Measurements from ENCODE around the gene NUDT19. TPM values are rescaled to one million over a fixed set of nuclear protein-coding genes. Genes with fewer than 3 reads are reported as not detected.
"Not testable (repeated sequence)": the region's sequence is repeated elsewhere in the genome, so short reads cannot be mapped to it uniquely, and the experiment has no call there.

The NUDT19 gene
- total and polyA plus RNA-seq, 4 donors = 4.6 to 9.2 (median 6.6) TPM

GRCh38 chr19:32711747-32712146 is 20.1 kb downstream of the NUDT19 start:
- no peaks in the 10 kb centered on the region for H3K27me3 ChIP-seq (ENCODE audit: control insufficient read depth in 4 of 4, insufficient read depth in 4 of 4, low read length in 3 of 4)
- 94% methylated on average over 6 of the region's 6 CpGs for WGBS
- H3K9ac ChIP-seq (ENCODE audit: low read depth in 1 of 2, low read length in 2 of 2) = no peak overlapping the region
- no peak for DNase-seq (ENCODE audit: low spot score)
- no peak overlapping the region for H3K27ac ChIP-seq (ENCODE audit: low read depth in 1 of 2, low read length in 2 of 2)
- no peak overlapping the region for H3K4me3 ChIP-seq (ENCODE audit: low read depth in 1 of 3, low read length in 3 of 3)
- H3K36me3 ChIP-seq (ENCODE audit: control insufficient read depth in 4 of 4, insufficient read depth in 3 of 4, low read depth in 1 of 4, low read length in 3 of 4) = peaks cover 0 to 10% (median 4%) of the 10 kb centered on the region in 4 donors
- H3K4me1 ChIP-seq (ENCODE audit: control insufficient read depth in 4 of 4, insufficient read depth in 4 of 4, low read length in 3 of 4) = no peaks in the 10 kb centered on the region
- TF ChIP-seq TAF1 (conservative IDR thresholded peaks at IDR 0.05) (no peak), GABPA (IDR thresholded peaks at IDR 0.05 in 1 of 2, conservative IDR thresholded peaks at IDR 0.05 in 1 of 2) (no peak), MAX (IDR thresholded peaks at IDR 0.05) (no peak), HNF4G (IDR thresholded peaks at IDR 0.05) (no peak), SP1 (IDR thresholded peaks at IDR 0.05) (no peak), ZBTB33 (IDR thresholded peaks at IDR 0.05) (no peak), HNF4A (conservative IDR thresholded peaks at IDR 0.05) (no peak), REST (IDR thresholded peaks at IDR 0.05) (no peak)
- TF ChIP-seq, protein P1, sequence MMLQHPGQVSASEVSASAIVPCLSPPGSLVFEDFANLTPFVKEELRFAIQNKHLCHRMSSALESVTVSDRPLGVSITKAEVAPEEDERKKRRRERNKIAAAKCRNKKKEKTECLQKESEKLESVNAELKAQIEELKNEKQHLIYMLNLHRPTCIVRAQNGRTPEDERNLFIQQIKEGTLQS (IDR thresholded peaks at IDR 0.05) = no peak
- H3K9me3 ChIP-seq (ENCODE audit: control insufficient read depth in 4 of 4, low read length in 3 of 4) = no peaks in the 10 kb centered on the region

DNA sequence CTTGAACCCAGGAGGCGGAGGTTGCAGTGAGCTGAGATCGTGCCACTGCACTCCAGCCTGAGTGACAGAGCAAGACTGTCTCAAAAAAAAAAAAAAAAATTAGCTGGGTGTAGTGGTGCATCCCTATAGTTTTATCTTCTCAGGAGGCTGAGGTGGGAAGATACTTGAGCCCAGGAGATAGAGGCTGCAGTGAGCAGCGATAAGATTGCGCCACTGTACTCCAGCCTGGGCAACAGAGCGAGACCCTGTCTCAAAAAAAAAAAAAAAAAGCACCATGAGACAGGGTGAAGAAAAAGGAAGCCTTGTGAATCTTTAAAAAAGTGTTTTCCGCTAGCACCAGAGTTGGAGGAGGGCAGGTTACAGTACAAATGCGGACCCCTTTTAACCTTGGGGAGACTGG is 24.6 kb downstream of the NUDT19 start:
- WGBS = 97% methylated on average over 7 of the region's 7 CpGs
- DNase-seq (ENCODE audit: low spot score); H3K36me3 ChIP-seq (ENCODE audit: control insufficient read depth in 4 of 4, insufficient read depth in 3 of 4, low read depth in 1 of 4, low read length in 3 of 4); H3K4me3 ChIP-seq (ENCODE audit: low read depth in 1 of 3, low read length in 3 of 3); H3K9me3 ChIP-seq (ENCODE audit: control insufficient read depth in 4 of 4, low read length in 3 of 4); H3K9ac ChIP-seq (ENCODE audit: low read depth in 1 of 2, low read length in 2 of 2); H3K4me1 ChIP-seq (ENCODE audit: control insufficient read depth in 4 of 4, insufficient read depth in 4 of 4, low read length in 3 of 4); H3K27ac ChIP-seq (ENCODE audit: low read depth in 1 of 2, low read length in 2 of 2); H3K27me3 ChIP-seq (ENCODE audit: control insufficient read depth in 4 of 4, insufficient read depth in 4 of 4, low read length in 3 of 4): not testable (repeated sequence)

DNA sequence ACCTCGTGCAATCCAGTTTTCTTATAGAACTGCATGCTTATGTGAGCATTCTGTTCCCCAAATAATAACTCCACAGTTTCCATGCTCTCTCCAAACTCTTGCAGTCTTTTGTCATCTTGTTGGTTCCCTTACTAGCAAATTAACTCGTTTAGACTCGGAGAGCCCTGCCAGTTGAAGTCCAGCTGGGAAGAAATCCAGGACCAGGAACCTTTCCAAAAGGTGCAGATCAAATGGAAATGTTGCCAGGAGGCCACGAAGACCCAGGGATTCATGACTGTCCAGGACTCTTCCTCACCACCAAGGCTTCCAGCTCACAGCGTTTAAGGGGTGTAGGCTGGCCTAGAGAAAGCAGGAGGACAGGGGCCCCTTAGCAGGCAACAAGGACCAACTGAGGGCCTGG is 25.9 kb downstream of the NUDT19 start:
- Histone ChIP-seq H3K36me3 (ENCODE audit: control insufficient read depth in 4 of 4, insufficient read depth in 3 of 4, low read depth in 1 of 4, low read length in 3 of 4) (peaks cover 0 to 4% (median under 1%) of the 10 kb centered on the region in 4 donors), H3K27ac (ENCODE audit: low read depth in 1 of 2, low read length in 2 of 2) (no peak overlapping the region), H3K4me1 (ENCODE audit: control insufficient read depth in 4 of 4, insufficient read depth in 4 of 4, low read length in 3 of 4) (no peaks in the 10 kb centered on the region), H3K9me3 (ENCODE audit: control insufficient read depth in 4 of 4, low read length in 3 of 4) (no peaks in the 10 kb centered on the region), H3K9ac (ENCODE audit: low read depth in 1 of 2, low read length in 2 of 2) (no peak overlapping the region), H3K4me3 (ENCODE audit: low read depth in 1 of 3, low read length in 3 of 3) (no peak overlapping the region), H3K27me3 (ENCODE audit: control insufficient read depth in 4 of 4, insufficient read depth in 4 of 4, low read length in 3 of 4) (no peaks in the 10 kb centered on the region)
- TF ChIP-seq, protein P1 (IDR thresholded peaks at IDR 0.05) = no peak
- no peak for TF ChIP-seq EGR1 (IDR thresholded peaks at IDR 0.05; ENCODE audit: low read depth in 2 of 2)
- no peak for DNase-seq (ENCODE audit: low spot score)
- WGBS = 60% methylated on average over 5 of the region's 5 CpGs

All from liver (tissue), 9 donors.